Calu3 (cell line): ENCODE measurements around the gene ARPP21. TPM values are rescaled to one million over a fixed set of nuclear protein-coding genes. Genes with fewer than 3 reads are reported as not detected.

Source experiments
- BruUV-seq: library from RNA; stranded (reverse); fragments of 400-500 nt; replicated peaks from 2 replicates; lab custom pipeline; 2021; lab: Mats Ljungman, UMichigan
- CTCF ChIA-PET: fragments of 300-600 bp; sonication (Branson Sonifier 250); formaldehyde crosslinking; loops from one replicate; lab custom pipeline; 2022; ENCODE audit warnings: antibody characterized with exemption; lab: Charles Lee
- DNase-seq: peaks from one replicate; pipeline ENCODE4 v3.0.0; 2022
- H3K27ac Mint-ChIP-seq: one replicate; pipeline ENCODE4 v1.8.0; 2022; ENCODE audit warnings: mixed read lengths; ENCODE audit not compliant: unreplicated experiment
- H3K27me3 Mint-ChIP-seq: one replicate; pipeline ENCODE4 v1.8.0; 2022; ENCODE audit warnings: mixed read lengths; ENCODE audit not compliant: unreplicated experiment
- H3K36me3 Mint-ChIP-seq: one replicate; pipeline ENCODE4 v1.8.0; 2022; ENCODE audit warnings: mild to moderate bottlenecking, moderate library complexity, mixed read lengths; ENCODE audit not compliant: insufficient read depth, unreplicated experiment
- H3K4me1 Mint-ChIP-seq: one replicate; pipeline ENCODE4 v1.8.0; 2022; ENCODE audit warnings: mild to moderate bottlenecking, low read depth, mixed read lengths; ENCODE audit not compliant: unreplicated experiment
- H3K4me3 Mint-ChIP-seq: one replicate; pipeline ENCODE4 v1.8.0; 2022; ENCODE audit warnings: mild to moderate bottlenecking, low read depth, moderate library complexity, mixed read lengths; ENCODE audit not compliant: unreplicated experiment
- H3K9me3 Mint-ChIP-seq: one replicate; pipeline ENCODE4 v1.8.0; 2022; ENCODE audit warnings: low read depth, mixed read lengths; ENCODE audit not compliant: unreplicated experiment
- intact Hi-C: fragments of 100-400 bp; cut with micrococcal nuclease; formaldehyde crosslinking; loops from one replicate; pipeline ENCODE4 v1.10.0; 2022; ENCODE audit not compliant: unreplicated experiment
- total RNA-seq: library from RNA; stranded (reverse); gene quantifications from 2 replicates; pipeline ENCODE4 v1.2.3, GENCODE V29; 2022
- TF ChIP-seq, protein P1 (sequence below): fragments of 200-600 bp; IDR thresholded peaks from one replicate; pipeline ENCODE4 v1.8.0; 2022; ENCODE audit warnings: antibody characterized with exemption; ENCODE audit not compliant: unreplicated experiment

ARPP21 gene
- total RNA-seq, 1 experiment from 2014 or later = not detected

- CTCF ChIA-PET = no interaction called here
- no peaks in the 10 kb centered on the region for H3K4me1 Mint-ChIP-seq
- no peaks in the 10 kb centered on the region for H3K36me3 Mint-ChIP-seq
Observed at GRCh38 chr3:35787936-35788335, 148.6 kb downstream of the ARPP21 start.

GRCh38 chr3:35789042-35789831 lies 149.9 kb downstream of the ARPP21 start:
- BruUV-seq = no TSS peak
- no peaks in the 10 kb centered on the region for H3K36me3 Mint-ChIP-seq

More at GRCh38 chr3:35787936-35788335, 148.6 kb downstream of the ARPP21 start:
- H3K9me3 Mint-ChIP-seq = no peaks in the 10 kb centered on the region
- H3K4me3 Mint-ChIP-seq = no peak overlapping the region
- TF ChIP-seq, protein P1, sequence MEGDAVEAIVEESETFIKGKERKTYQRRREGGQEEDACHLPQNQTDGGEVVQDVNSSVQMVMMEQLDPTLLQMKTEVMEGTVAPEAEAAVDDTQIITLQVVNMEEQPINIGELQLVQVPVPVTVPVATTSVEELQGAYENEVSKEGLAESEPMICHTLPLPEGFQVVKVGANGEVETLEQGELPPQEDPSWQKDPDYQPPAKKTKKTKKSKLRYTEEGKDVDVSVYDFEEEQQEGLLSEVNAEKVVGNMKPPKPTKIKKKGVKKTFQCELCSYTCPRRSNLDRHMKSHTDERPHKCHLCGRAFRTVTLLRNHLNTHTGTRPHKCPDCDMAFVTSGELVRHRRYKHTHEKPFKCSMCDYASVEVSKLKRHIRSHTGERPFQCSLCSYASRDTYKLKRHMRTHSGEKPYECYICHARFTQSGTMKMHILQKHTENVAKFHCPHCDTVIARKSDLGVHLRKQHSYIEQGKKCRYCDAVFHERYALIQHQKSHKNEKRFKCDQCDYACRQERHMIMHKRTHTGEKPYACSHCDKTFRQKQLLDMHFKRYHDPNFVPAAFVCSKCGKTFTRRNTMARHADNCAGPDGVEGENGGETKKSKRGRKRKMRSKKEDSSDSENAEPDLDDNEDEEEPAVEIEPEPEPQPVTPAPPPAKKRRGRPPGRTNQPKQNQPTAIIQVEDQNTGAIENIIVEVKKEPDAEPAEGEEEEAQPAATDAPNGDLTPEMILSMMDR = no peak
- no peaks in the 10 kb centered on the region for H3K27me3 Mint-ChIP-seq
- intact Hi-C loops = no loop called here
- DNase-seq = no peak
- H3K27ac Mint-ChIP-seq = no peak overlapping the region
- no TSS peak for BruUV-seq

GRCh38 chr3:35790764-35791163 lies 151.4 kb downstream of the ARPP21 start:
- BruUV-seq = no TSS peak
- no peak for DNase-seq
- Mint-ChIP-seq H3K4me3 (no peak overlapping the region), H3K36me3 (no peaks in the 10 kb centered on the region), H3K27ac (no peak overlapping the region), H3K27me3 (no peaks in the 10 kb centered on the region), H3K9me3 (no peaks in the 10 kb centered on the region), H3K4me1 (no peaks in the 10 kb centered on the region)
- TF ChIP-seq, protein P1 = no peak
- CTCF ChIA-PET = no interaction called here
- intact Hi-C loops = no loop called here

More at GRCh38 chr3:35789042-35789831, 149.9 kb downstream of the ARPP21 start:
- no peak for DNase-seq
- no peaks in the 10 kb centered on the region for H3K9me3 Mint-ChIP-seq
- no peak overlapping the region for H3K4me3 Mint-ChIP-seq
- H3K27ac Mint-ChIP-seq = no peak overlapping the region
- no peaks in the 10 kb centered on the region for H3K27me3 Mint-ChIP-seq
- H3K4me1 Mint-ChIP-seq = no peaks in the 10 kb centered on the region
- CTCF ChIA-PET = interaction anchor here (0.6 kb wide), 1 partner anchor 31 kb away, joined by 3 read pairs; no protein-coding TSS in a partner anchor
- TF ChIP-seq, protein P1 = no peak
- intact Hi-C loops = no loop called here

GRCh38 chr3:35793667-35794066 lies 154.3 kb downstream of the ARPP21 start:
- intact Hi-C loops = no loop called here
- no peaks in the 10 kb centered on the region for H3K36me3 Mint-ChIP-seq
- no peak overlapping the region for H3K27ac Mint-ChIP-seq
- no TSS peak for BruUV-seq
- DNase-seq = no peak
- no peaks in the 10 kb centered on the region for H3K4me1 Mint-ChIP-seq
- H3K27me3 Mint-ChIP-seq = no peaks in the 10 kb centered on the region
- TF ChIP-seq, protein P1 = no peak
- no peak overlapping the region for H3K4me3 Mint-ChIP-seq
- CTCF ChIA-PET = interaction anchor here (0.5 kb wide), 1 partner anchor 1554 kb away, joined by 3 read pairs; no protein-coding TSS in a partner anchor
- no peaks in the 10 kb centered on the region for H3K9me3 Mint-ChIP-seq
